Activated naive CD8-positive, alpha-beta T cell treated with anti-CD3 and anti-CD28 coated beads, Interleukin-2, amount 10 ng/mL, durations not matched to agents 7 days and 5 days (primary cell): ENCODE data around the gene TIGAR. TPM values are rescaled to one million over a fixed set of nuclear protein-coding genes. Genes with fewer than 3 reads are reported as not detected.

Experiments used
- ATAC-seq: fragments of 150-1000 bp; cut with Tn5 transposase; one replicate; pipeline ENCODE4 v1.10.0; 2021; ENCODE audit warnings: low read depth, moderate library complexity
- POLR2A ChIA-PET: fragments of 350-600 bp; sonication (Branson Sonifier 250); formaldehyde crosslinking; loops from one replicate; lab custom pipeline; 2021; ENCODE audit warnings: antibody characterized with exemption; lab: Charles Lee
- DNase-seq: peaks from one replicate; pipeline ENCODE4 v3.0.0; 2021
- H3K27ac Mint-ChIP-seq: one replicate; pipeline ENCODE4 v1.8.0; 2022; ENCODE audit warnings: mild to moderate bottlenecking, mixed read lengths
- H3K27me3 Mint-ChIP-seq: one replicate; pipeline ENCODE4 v1.8.0; 2022; ENCODE audit warnings: mild to moderate bottlenecking, moderate library complexity, mixed read lengths
- H3K36me3 Mint-ChIP-seq: one replicate; pipeline ENCODE4 v1.8.0; 2021; ENCODE audit warnings: mild to moderate bottlenecking, mixed read lengths
- H3K4me1 Mint-ChIP-seq: one replicate; pipeline ENCODE4 v1.8.0; 2021; ENCODE audit warnings: mixed read lengths
- H3K4me3 Mint-ChIP-seq: one replicate; pipeline ENCODE4 v1.8.0; 2022; ENCODE audit warnings: mild to moderate bottlenecking, moderate library complexity, mixed read lengths
- H3K9me3 Mint-ChIP-seq: one replicate; pipeline ENCODE4 v1.8.0; 2021; ENCODE audit warnings: mixed read lengths
- total RNA-seq, 2 experiments: library from RNA; stranded (reverse); gene quantifications; one replicate each; pipeline ENCODE4 v1.2.3, GENCODE V29; 2021

Gene TIGAR
- total RNA-seq, 2 experiments from 2014 or later = 9.7 to 11.4 TPM

DNA sequence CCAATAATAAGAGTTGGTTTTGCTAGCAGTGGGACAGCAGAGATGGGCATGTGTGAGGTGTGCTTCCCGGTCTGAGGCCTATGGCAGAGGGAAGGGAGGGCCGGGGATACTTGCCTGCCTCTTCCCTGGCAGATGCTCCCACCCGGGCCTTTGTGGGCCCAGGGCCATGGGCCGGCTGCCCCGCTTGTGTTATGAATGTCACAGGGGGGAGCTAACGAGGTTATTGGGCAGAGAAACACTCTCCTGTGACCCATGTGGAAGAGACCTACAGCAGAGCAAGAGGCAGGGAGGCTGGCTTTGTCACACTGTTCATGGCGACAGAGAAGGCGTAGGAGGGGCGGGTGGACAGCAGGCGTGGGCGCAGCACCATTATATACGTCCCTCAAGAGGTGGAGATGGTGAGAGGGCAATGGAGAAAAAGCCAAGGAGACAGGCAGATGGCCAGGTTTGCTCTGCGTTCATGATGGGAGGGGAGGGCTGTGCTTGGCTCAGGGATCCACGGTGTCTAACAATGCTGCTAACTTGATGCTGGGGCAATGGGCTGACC is 34.2 kb upstream of the TIGAR start:
- H3K4me1 Mint-ChIP-seq = peaks cover 83% of the 10 kb centered on the region
- no peak for DNase-seq
- no peaks in the 10 kb centered on the region for H3K27me3 Mint-ChIP-seq
- peaks cover 71% of the 10 kb centered on the region for H3K36me3 Mint-ChIP-seq
- H3K4me3 Mint-ChIP-seq = peak overlapping the region; percentile 25
- peak overlapping the region; percentile 57 for H3K27ac Mint-ChIP-seq
- ATAC-seq = no peak
- H3K9me3 Mint-ChIP-seq = no peaks in the 10 kb centered on the region
- POLR2A ChIA-PET = interaction anchor here (1.5 kb wide), 1 partner anchor 9 kb away, joined by 8 read pairs; no protein-coding TSS in a partner anchor

DNA sequence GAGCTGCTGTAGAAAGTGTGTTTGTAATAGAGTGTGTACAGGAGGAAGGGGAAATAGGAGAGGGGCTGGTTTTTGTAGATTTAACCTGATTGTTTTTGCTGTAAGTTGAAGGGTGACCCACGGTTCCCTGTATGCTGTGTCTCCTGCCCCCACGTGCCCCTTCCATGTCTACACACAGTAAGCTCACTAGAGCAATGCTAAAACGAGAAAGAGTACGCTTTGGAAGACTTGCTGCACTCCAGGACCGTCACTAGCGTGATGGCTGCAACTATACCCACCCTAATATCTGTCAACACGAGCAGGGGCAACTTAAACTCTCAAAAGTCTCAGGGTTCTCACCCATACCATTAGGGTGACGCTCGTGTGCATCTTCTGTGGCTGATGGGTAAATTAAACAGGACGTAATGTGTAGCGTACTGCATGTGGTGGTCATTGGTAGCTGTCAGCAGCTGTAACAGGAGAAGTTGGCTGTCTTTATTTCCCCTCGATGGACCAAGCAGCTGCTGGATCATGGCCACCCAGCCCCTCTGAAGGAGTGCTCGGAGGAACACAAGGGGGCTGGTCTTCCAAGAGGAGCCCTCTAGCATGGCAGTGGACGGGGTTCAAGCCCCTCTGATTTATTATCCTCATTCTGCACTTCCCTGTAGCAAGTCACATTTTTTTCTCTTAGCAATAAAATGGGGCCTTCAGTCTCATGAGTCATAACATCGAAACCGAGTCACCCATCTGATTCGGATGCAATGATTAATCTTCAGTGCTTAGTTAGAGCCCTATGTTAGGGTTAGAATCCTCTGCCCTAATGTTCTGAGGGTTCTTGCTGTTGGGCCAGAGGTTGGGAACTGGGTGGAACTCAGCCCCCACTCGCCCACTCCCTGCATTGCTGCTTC is 33.4 kb upstream of the TIGAR start:
- no peaks in the 10 kb centered on the region for H3K9me3 Mint-ChIP-seq
- peak overlapping the region; percentile 25 for H3K4me3 Mint-ChIP-seq
- H3K27ac Mint-ChIP-seq = peak overlapping the region; percentile 74
- peaks cover 81% of the 10 kb centered on the region for H3K4me1 Mint-ChIP-seq
- ATAC-seq (no peak), DNase-seq (no peak)
- POLR2A ChIA-PET = interaction anchor here (1.5 kb wide), 1 partner anchor 10 kb away, joined by 8 read pairs; no protein-coding TSS in a partner anchor
- H3K36me3 Mint-ChIP-seq = peaks cover 70% of the 10 kb centered on the region
- no peaks in the 10 kb centered on the region for H3K27me3 Mint-ChIP-seq

DNA sequence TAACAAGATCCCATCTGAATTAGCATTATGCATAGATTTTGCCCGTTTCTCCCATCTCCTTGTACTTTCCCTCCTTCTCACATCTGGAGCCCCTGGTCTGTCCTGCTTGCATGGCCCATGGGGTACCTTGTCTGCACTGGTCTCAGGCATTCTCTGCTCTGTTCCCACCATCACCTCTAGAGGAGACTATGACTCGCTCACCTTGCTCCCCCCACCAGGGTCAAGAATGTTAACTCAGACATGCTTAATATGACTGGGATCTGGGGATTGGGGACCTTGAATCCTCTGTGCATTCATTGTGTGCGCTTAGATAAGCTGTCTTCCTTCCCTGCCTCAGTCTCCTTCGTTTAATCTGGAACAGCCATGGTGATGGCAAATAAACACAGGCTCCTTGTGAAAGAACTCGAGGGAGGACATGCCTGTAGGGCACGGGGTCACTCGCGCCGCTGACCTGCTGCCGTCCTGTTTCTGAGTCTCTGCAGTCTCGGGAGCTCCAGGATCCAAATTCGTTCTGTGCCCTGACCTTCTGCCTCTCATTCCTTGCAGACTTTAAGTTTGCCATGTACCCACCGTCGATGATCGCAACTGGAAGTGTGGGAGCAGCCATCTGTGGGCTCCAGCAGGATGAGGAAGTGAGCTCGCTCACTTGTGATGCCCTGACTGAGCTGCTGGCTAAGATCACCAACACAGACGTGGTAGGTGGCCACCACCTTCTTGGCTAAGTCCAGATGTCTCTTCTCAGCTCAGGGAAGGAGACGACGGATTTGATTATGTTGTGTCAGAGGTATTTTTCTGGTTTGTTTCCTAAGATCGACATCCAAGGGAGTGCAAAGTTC is 32.5 kb upstream of the TIGAR start:
- Mint-ChIP-seq H3K4me1 (peaks cover 83% of the 10 kb centered on the region), H3K27ac (peak overlapping the region; percentile 74), H3K27me3 (no peaks in the 10 kb centered on the region), H3K9me3 (no peaks in the 10 kb centered on the region), H3K36me3 (peaks cover 69% of the 10 kb centered on the region), H3K4me3 (peak overlapping the region; percentile 26)
- no peak for DNase-seq
- ATAC-seq = no peak
- POLR2A ChIA-PET = interaction anchor here (0.6 to 1.6 kb wide), 2 partner anchors 9 to 181 kb away, joined by 5 read pairs; no protein-coding TSS in a partner anchor

DNA sequence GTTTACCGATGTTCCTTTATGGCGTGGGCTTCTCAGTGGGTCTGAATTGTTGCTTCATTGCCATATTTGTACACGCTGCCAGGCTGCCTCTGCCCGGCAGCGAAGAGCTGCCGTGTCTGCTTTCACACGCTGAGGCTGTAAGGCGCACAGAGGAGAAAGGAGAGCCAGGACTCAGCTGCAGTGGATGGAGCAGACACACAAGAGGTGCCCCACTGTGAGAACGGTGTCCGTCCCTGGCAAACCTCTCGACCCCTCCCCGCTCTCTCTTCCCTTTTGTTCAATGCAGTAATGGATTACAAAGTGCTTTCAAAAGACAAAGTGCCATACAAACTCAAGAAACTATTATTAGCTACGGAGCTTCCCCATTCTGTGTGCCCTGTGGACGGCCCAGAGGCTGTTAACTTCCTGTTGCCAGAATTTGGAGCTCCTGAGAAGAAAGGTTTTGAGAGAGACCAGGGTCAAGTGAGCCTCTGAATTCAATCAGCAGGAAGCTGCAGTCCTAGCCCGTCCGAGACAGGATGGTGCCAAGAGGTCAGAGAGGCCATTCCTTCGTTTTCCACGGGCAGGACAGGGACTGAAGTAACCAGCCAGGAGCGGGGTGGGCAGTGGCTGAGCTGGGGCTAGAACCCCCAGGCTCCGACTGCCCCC is 31.7 kb upstream of the TIGAR start:
- POLR2A ChIA-PET = interaction anchor here (0.6 to 1.6 kb wide), 4 partner anchors 10 to 1866 kb away, joined by 3 to 7 read pairs (median 5); no protein-coding TSS in a partner anchor

DNA sequence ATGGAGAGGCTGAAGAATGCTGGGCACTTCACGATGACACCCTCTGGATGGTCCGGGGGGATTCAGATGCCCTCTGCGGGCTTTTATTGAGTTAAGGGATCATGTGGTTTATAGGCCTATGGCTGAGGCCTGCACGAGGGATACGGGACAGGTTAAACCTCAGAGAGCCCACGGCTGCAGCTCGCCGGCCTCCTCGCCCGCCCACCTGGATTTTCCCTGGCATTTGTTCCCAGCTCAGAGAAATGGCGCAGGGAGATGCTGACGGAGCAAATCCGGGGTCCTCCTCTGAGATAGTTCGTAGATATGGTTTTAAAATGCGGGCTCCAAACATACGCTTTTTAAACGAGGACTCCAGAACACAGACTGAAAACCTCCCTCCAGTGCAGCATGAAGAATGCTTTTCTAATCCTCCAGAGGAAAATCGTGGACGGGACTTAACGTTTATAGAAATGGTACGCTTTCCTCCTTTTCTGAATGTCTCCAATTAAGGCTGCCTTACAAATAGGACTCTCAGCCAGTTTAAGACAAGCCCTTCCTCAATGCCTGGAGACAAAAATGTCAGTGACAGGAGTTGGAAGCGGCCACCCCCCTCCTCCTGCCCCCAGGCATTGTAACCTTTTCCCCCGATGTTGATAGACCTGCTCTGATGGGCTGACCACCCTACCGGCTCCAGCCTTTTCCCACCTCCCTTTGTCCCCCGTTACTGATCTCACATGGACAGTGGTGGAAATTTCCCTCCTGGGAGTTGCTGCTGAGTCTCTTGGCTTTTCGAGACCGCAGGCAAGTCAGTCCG is 30.8 kb upstream of the TIGAR start:
- H3K4me1 Mint-ChIP-seq = peaks cover 81% of the 10 kb centered on the region
- peak overlapping the region; percentile 23 for H3K4me3 Mint-ChIP-seq
- peak overlapping the region; percentile 22 for H3K27ac Mint-ChIP-seq
- DNase-seq (no peak), ATAC-seq (no peak)
- peaks cover 67% of the 10 kb centered on the region for H3K36me3 Mint-ChIP-seq
- POLR2A ChIA-PET = interaction anchor here (0.6 to 1.6 kb wide), 2 partner anchors 11 to 1865 kb away, joined by 5 to 7 read pairs; no protein-coding TSS in a partner anchor
- H3K9me3 Mint-ChIP-seq = no peaks in the 10 kb centered on the region
- H3K27me3 Mint-ChIP-seq = no peaks in the 10 kb centered on the region

More for the DNA sequence above, 31.7 kb upstream of the TIGAR start:
- no peaks in the 10 kb centered on the region for H3K27me3 Mint-ChIP-seq
- no peak overlapping the region for H3K4me3 Mint-ChIP-seq
- H3K9me3 Mint-ChIP-seq = no peaks in the 10 kb centered on the region
- DNase-seq = no peak
- H3K36me3 Mint-ChIP-seq = peaks cover 68% of the 10 kb centered on the region
- no peak for ATAC-seq
- H3K27ac Mint-ChIP-seq = peak overlapping the region; percentile 56
- H3K4me1 Mint-ChIP-seq = peaks cover 81% of the 10 kb centered on the region

DNA sequence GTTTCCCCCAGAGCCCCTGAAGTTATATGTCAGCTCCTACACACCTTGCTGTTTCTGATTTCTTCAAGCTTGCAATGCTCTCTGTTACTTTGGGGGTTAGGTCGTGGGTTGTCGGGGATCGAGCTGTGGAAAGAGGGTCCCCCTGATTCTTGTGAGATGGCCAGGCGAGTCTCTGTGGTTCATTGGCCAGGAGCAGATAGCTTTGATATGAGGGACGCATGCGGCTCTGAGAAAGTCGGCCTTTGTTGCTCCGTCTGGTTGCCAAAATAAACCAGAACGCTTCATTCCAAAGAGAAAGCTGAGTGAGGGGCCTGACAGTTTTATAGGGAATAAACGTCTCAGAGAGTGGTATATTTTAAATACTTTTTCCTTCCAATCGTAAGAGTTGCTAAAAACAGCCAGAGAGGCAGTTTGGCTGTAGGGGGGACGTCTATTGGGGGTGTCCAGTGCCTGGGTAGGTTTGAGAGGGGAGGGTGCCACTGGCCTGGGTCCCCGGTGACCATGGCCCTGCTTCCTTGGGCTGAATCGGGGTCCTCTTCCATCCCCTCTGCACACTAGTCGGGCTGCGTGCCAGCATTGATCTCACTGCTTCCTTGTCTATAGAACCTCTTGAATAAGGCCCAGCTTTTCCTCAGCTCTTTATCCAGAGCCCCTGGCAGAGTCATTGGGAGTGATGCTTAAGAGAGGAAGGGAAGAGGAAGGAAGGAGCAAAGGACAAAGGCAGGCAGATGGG is 28.5 kb upstream of the TIGAR start:
- Mint-ChIP-seq H3K27me3 (no peaks in the 10 kb centered on the region), H3K9me3 (no peaks in the 10 kb centered on the region), H3K4me1 (peaks cover 67% of the 10 kb centered on the region), H3K27ac (peak overlapping the region; percentile 60), H3K36me3 (peaks cover 60% of the 10 kb centered on the region), H3K4me3 (peak overlapping the region; percentile 73)
- DNase-seq (no peak), ATAC-seq (no peak)
- POLR2A ChIA-PET = interaction anchor here (1.5 to 4.1 kb wide), 3 partner anchors 10 to 20 kb away, joined by 7 to 22 read pairs (median 19); partner anchors contain the start of gene CCND2

DNA sequence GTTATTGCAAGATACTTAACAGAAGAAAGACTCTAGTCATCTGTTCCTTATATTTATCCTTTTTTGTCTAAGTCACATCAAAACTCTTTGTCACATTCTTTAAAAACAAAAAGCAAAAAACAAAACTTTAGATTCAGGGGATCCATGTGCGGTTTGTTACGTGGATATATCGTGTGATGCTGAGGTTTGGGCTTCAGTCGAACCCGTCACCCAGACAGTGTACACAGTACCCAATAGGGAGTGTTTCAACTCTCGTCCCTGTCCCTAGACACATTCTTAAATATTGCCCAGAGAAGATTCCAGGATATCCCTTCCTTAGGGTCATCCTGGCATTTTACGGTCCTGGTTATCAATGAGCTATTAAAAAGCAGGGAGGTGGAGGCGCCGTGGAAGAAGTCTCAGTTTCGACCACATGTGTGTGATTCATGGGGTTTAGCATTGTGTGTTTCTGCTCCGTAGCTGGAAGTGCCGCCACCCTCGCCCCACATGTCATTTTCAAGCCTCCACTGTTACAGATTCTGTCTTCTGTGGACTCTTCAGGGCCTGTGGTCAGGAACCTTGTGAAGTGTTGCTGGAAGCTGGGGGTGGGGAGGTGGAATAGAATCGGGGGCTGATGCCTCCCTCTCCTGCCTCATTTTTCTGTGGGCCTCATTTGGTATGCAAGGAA is 27.6 kb upstream of the TIGAR start:
- peaks cover 59% of the 10 kb centered on the region for H3K36me3 Mint-ChIP-seq
- H3K4me1 Mint-ChIP-seq = peaks cover 63% of the 10 kb centered on the region
- peak overlapping the region; percentile 92 for H3K27ac Mint-ChIP-seq
- H3K27me3 Mint-ChIP-seq = no peaks in the 10 kb centered on the region
- ATAC-seq (peak; percentile 63), DNase-seq (no peak)
- POLR2A ChIA-PET = interaction anchor here (1.0 to 4.1 kb wide), 4 partner anchors 10 to 17 kb away, joined by 4 to 22 read pairs (median 12); no protein-coding TSS in a partner anchor
- H3K9me3 Mint-ChIP-seq = no peaks in the 10 kb centered on the region
- H3K4me3 Mint-ChIP-seq = peak overlapping the region; percentile 73

DNA sequence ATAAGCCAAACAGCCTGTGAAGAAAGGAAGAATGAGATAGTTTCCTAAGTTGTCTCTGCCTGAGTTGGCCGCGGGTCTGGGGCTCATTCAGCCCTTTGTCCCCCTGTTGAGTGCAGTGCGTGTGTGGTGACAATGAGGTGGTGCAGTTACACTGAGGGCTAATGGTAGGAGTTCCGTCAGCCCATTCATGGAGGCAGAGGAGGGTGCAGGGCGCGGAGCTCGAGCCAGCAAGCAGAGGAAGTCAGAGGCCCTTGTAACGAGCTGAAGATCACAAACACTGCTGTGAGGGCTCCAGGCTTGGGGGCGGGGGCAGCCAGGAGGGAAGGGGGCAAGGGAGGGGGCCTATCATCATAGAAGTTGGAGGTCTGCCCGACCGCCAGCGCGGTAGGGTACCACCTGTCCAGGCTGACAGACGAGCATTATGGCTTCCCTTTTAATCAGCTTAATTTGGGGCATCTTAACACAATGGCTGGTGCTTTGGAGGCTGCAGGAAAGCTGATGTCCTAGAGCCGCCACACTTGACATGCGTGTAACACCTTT is 27.0 kb upstream of the TIGAR start:
- Mint-ChIP-seq H3K4me3 (peak overlapping the region; percentile 73), H3K9me3 (no peaks in the 10 kb centered on the region), H3K36me3 (peaks cover 53% of the 10 kb centered on the region), H3K27ac (peak overlapping the region; percentile 92), H3K27me3 (no peaks in the 10 kb centered on the region), H3K4me1 (peaks cover 59% of the 10 kb centered on the region)
- DNase-seq (no peak), ATAC-seq (peak; percentile 56)
- POLR2A ChIA-PET = interaction anchor here (1.0 to 4.1 kb wide), 4 partner anchors 11 to 17 kb away, joined by 4 to 22 read pairs (median 12); no protein-coding TSS in a partner anchor

DNA sequence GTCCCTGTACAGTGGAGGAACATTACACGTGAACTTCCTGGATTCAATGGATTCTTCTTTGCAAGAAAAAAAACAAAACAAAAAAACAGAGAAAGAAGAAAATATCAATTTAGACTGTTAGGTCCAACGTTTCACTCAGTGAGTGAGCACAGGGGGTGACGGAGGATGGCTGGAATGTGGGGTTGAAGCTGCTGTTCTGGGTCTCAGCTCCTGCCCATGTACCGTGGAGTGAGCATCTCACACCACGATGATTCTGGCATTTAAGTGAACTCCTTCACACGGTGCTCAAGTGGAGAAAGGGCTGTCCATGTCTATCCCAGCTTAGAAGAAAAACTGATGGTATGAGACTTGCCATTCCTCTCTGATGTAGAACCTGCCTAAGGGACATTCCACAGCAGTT is 24.3 kb upstream of the TIGAR start:
- POLR2A ChIA-PET = no interaction called here
- Mint-ChIP-seq H3K27ac (no peak overlapping the region), H3K9me3 (no peaks in the 10 kb centered on the region), H3K4me1 (peaks cover 40% of the 10 kb centered on the region), H3K36me3 (peaks cover 47% of the 10 kb centered on the region), H3K27me3 (no peaks in the 10 kb centered on the region), H3K4me3 (no peak overlapping the region)
- DNase-seq (no peak), ATAC-seq (no peak)

DNA sequence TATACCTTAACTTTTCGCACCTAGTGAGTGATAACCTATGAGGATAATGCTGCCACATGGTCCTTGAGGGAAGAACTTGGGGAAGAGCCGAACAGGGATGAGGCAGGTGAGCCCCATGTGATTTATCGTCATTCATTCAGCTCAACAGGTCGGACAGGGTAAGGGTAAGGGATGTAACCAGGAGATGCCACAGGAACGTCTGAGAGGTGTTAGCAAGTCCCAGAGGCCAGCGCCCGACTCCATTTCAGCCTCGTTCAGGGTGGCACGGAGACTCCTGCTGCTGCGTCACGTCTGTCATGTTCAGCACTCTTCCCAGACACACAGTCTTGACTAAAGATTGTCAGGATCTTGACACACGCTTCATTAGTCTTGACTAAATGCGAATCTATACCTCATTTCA is 23.4 kb upstream of the TIGAR start:
- Mint-ChIP-seq H3K9me3 (no peaks in the 10 kb centered on the region), H3K27ac (peak overlapping the region; percentile 31), H3K36me3 (peaks cover 51% of the 10 kb centered on the region), H3K27me3 (no peaks in the 10 kb centered on the region), H3K4me3 (no peak overlapping the region), H3K4me1 (peaks cover 35% of the 10 kb centered on the region)
- no peak for ATAC-seq
- DNase-seq = no peak
- POLR2A ChIA-PET = interaction anchor here (0.7 to 1.3 kb wide), 3 partner anchors 19 to 230 kb away, joined by 3 to 5 read pairs (median 4); no protein-coding TSS in a partner anchor
